GM23248 (cell line): ENCODE data around the gene TTC39B. TPM values are rescaled to one million over a fixed set of nuclear protein-coding genes. Genes with fewer than 3 reads are reported as not detected.

Source experiments
- DNase-seq: peaks from one replicate; pipeline ENCODE4 v3.0.0-alpha.2; 2015
- H2AFZ ChIP-seq: fragments of 200-600 bp; sonication (generic); 2 replicates; pipeline ENCODE4 v1.6.1; 2016; ENCODE audit warnings: antibody characterized with exemption
- H3F3A ChIP-seq: fragments of 200-600 bp; sonication (generic); 2 replicates; pipeline ENCODE4 v1.6.1; 2016; ENCODE audit warnings: mild to moderate bottlenecking, antibody characterized with exemption, mixed run types; ENCODE audit not compliant: insufficient read depth
- H3K27ac ChIP-seq: fragments of 200-600 bp; sonication (generic); 2 replicates; pipeline ENCODE4 v1.5.1; 2016; ENCODE audit warnings: mild to moderate bottlenecking
- H3K27me3 ChIP-seq: fragments of 200-600 bp; sonication (generic); replicated peaks from 2 replicates; pipeline ENCODE4 v1.6.1; 2016; ENCODE audit warnings: mild to moderate bottlenecking; ENCODE audit not compliant: insufficient read depth
- H3K36me3 ChIP-seq: fragments of 200-600 bp; sonication (generic); 2 replicates; pipeline ENCODE4 v1.6.1; 2016; ENCODE audit warnings: low read depth, mild to moderate bottlenecking
- H3K4me1 ChIP-seq: fragments of 200-600 bp; sonication (generic); 2 replicates; pipeline ENCODE4 v1.6.1; 2016; ENCODE audit warnings: mild to moderate bottlenecking; ENCODE audit not compliant: insufficient read depth
- H3K4me2 ChIP-seq: fragments of 200-600 bp; sonication (generic); one replicate; pipeline ENCODE4 v1.6.1; 2016; ENCODE audit warnings: mild to moderate bottlenecking; ENCODE audit not compliant: unreplicated experiment
- H3K4me3 ChIP-seq: fragments of 200-600 bp; sonication (generic); 2 replicates; pipeline ENCODE4 v1.5.1; 2016; ENCODE audit warnings: mild to moderate bottlenecking
- H3K79me2 ChIP-seq: fragments of 200-600 bp; sonication (generic); 2 replicates; pipeline ENCODE4 v1.6.1; 2016; ENCODE audit warnings: mild to moderate bottlenecking; ENCODE audit not compliant: insufficient read depth
- H3K9ac ChIP-seq: fragments of 200-600 bp; sonication (generic); 2 replicates; pipeline ENCODE4 v1.6.1; 2016; ENCODE audit warnings: mild to moderate bottlenecking
- H3K9me2 ChIP-seq: fragments of 200-600 bp; sonication (generic); 2 replicates; pipeline ENCODE4 v1.6.1; 2016; ENCODE audit warnings: mixed run types, mild to moderate bottlenecking, moderate library complexity; ENCODE audit not compliant: insufficient read depth
- H3K9me3 ChIP-seq: fragments of 200-600 bp; sonication (generic); one replicate; pipeline ENCODE4 v1.6.1; 2017; ENCODE audit warnings: low read depth
- H4K20me1 ChIP-seq: fragments of 200-600 bp; sonication (generic); 2 replicates; pipeline ENCODE4 v1.6.0; 2016; ENCODE audit not compliant: insufficient read depth
- EZH2 ChIP-seq: fragments of 200-600 bp; sonication (generic); IDR thresholded peaks from 2 replicates; pipeline ENCODE4 v1.6.1; 2018; ENCODE audit warnings: antibody characterized with exemption, mild to moderate bottlenecking; ENCODE audit not compliant: insufficient read depth, poor library complexity, severe bottlenecking
- EZH2phosphoT487 ChIP-seq: fragments of 200-600 bp; sonication (generic); IDR thresholded peaks from 2 replicates; pipeline ENCODE4 v1.6.1; 2018; ENCODE audit warnings: antibody characterized with exemption, moderate library complexity, mild to moderate bottlenecking, low read depth; ENCODE audit not compliant: insufficient read depth
- WGBS, 2 experiments: methylation state at CpG; one replicate each; pipeline ENCODE4 v1.1.6; 2015 to 2017; ENCODE audit warnings: low lambda C conversion rate in 2 of 2, low coverage in 1 of 2; ENCODE audit errors: missing lambda C conversion rate in 2 of 2; 5-methylcytosine and 5-hydroxymethylcytosine counted together
- in situ Hi-C: fragments of 300-500 bp; cut with MboI; formaldehyde crosslinking; loops from 2 replicates; pipeline ENCODE4 v1.15.0; 2020
- polyA plus RNA-seq: library from polyadenylated mRNA; unstranded; fragments of >200 nt; fragmentation: Nextera tagmentation; extraction: Ambion mirVana; gene quantifications from 2 replicates; pipeline ENCODE4 v1.2.1, GENCODE V29; 2016
- total RNA-seq: library from RNA; depleted of rRNA; stranded (reverse); fragments of >200 nt; shearing (Covaris generic); gene quantifications from 2 replicates; pipeline ENCODE4 v1.2.3, GENCODE V29; 2014

TTC39B gene
- total and polyA plus RNA-seq, 2 experiments from 2014 or later = 6.3 to 10.9 TPM

DNA sequence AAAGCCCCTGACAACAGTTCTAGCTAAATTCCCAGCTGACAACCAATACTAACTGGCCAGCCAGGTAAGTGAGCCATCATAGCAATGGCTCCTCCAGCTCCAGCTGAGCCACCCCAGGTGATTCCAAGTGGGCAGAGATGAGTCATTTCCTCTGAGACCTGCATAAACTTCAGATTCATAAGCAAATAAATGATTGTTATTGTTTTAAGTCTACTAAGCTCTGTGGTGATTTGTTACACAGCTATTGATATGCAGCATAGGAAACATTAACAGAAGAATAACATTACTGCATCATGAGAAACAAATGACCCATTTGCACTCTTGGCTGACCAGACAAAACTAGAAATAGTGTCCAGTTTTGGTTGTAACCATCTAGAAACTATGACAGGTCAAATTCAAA lies 60.3 kb downstream of the TTC39B start:
- no peak overlapping the region for H3K4me3 ChIP-seq
- no peak overlapping the region for H2AFZ ChIP-seq
- no peaks in the 10 kb centered on the region for H3K36me3 ChIP-seq
- 0 out of 2 replicates have a peak, but pooled peaks cover 17% of the 10 kb centered on the region for H3K79me2 ChIP-seq
- no peak overlapping the region for H3K9ac ChIP-seq
- no peaks in the 10 kb centered on the region for H4K20me1 ChIP-seq
- no peaks in the 10 kb centered on the region for H3K9me3 ChIP-seq
- H3K9me2 ChIP-seq = no peaks in the 10 kb centered on the region
- no peaks in the 10 kb centered on the region for H3K27me3 ChIP-seq
- peaks cover 54% of the 10 kb centered on the region for H3K4me1 ChIP-seq
- DNase-seq = no peak
- TF ChIP-seq EZH2phosphoT487 (no peak), EZH2 (no peak)
- H3F3A ChIP-seq = peaks cover 28% of the 10 kb centered on the region
- H3K4me2 ChIP-seq = no peak overlapping the region
- H3K27ac ChIP-seq = no peak overlapping the region
- in situ Hi-C loops = no loop called here

DNA sequence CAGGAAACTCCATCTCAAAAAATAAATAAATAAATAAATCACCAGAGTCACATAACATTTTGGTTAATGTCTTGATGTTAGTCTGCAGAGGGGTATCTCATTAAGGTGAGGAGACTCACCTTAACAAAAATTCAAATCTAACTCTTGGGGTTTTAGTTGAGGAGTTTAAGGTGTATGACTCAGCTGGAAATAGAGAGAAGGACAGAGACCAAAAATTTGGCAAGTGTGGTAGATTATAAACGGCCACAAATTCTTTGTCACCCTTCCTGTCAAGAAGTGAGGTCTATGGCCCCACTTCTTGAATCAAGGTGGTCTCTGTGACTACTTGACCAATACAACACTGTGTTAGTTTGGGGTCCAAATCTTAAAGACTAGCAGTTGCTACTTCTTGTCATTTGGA lies 60.8 kb downstream of the TTC39B start:
- no peak overlapping the region for H3K27ac ChIP-seq
- 0 out of 2 replicates have a peak, but pooled peaks cover 19% of the 10 kb centered on the region for H3K79me2 ChIP-seq
- H3K27me3 ChIP-seq = no peaks in the 10 kb centered on the region
- no peak for DNase-seq
- H3K4me3 ChIP-seq = no peak overlapping the region
- 13 to 23% methylated on average over 1 of the region's 1 CpG for WGBS, 2 experiments
- peaks cover 54% of the 10 kb centered on the region for H3K4me1 ChIP-seq
- no peak overlapping the region for H2AFZ ChIP-seq
- peaks cover 28% of the 10 kb centered on the region for H3F3A ChIP-seq
- no peaks in the 10 kb centered on the region for H4K20me1 ChIP-seq
- no peaks in the 10 kb centered on the region for H3K9me2 ChIP-seq
- no peak overlapping the region for H3K4me2 ChIP-seq
- no peak overlapping the region for H3K9ac ChIP-seq
- H3K36me3 ChIP-seq = no peaks in the 10 kb centered on the region
- H3K9me3 ChIP-seq = no peaks in the 10 kb centered on the region
- no peak for TF ChIP-seq EZH2phosphoT487
- TF ChIP-seq EZH2 = no peak
- in situ Hi-C loops = no loop called here

DNA sequence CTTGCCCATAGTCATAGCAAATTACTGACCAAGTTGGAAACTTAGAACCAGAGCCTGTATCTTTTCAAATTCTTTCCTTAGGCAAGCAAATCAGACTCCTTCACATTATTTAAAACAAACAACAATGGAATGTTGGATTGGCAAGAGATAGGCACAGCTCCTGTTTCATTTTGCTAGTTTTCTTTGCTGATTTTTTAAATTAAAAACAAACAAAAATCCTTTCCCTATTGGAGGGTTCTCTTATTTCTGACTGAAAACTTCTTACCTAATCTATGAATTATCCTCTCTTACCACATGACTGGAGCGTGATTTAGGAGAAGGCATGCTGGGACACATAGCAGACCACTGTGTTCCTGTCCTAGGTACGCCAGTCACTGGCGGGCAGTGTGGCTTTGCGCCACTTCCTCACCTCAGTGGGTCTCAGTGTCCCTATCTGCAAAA lies 63.0 kb downstream of the TTC39B start:
- Histone ChIP-seq H3K36me3 (no peaks in the 10 kb centered on the region), H3K27ac (peak overlapping the region; percentile 35), H3K4me3 (no peak overlapping the region), H3F3A (peaks cover 25% of the 10 kb centered on the region), H3K9me3 (no peaks in the 10 kb centered on the region), H3K4me1 (peaks cover 45% of the 10 kb centered on the region), H3K79me2 (0 out of 2 replicates have a peak, but pooled peaks cover 14% of the 10 kb centered on the region), H3K4me2 (peak overlapping the region; percentile 37), H3K9ac (no peak overlapping the region), H2AFZ (no peak overlapping the region), H3K27me3 (no peaks in the 10 kb centered on the region), H4K20me1 (no peaks in the 10 kb centered on the region), H3K9me2 (no peaks in the 10 kb centered on the region)
- TF ChIP-seq EZH2phosphoT487 (no peak), EZH2 (no peak)
- WGBS, 2 experiments = 59 to 61% methylated on average over 4 of the region's 4 CpGs
- DNase-seq = peak; percentile 39
- in situ Hi-C loops = no loop called here

DNA sequence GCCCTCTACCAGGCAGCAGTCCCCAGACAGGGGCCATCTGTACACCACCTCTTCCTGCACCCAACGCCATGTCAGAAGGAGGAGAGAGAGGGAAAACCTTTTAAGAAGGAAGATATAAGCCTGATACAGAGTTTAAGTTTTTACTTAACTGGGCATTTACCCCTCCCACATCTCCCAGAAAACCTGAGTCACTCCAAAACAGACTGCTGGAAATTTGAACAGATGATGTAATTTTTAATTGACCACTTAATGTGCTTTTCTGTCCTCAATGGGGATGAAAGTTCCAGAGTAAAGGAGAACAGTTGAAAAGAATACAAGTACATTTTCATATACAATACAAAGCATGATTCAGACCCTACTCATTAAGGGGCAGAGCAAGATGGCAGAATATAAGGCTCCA lies 63.9 kb downstream of the TTC39B start:
- Histone ChIP-seq H3K4me3 (no peak overlapping the region), H2AFZ (peak overlapping the region; percentile 64), H3K9me2 (no peaks in the 10 kb centered on the region), H3K27ac (peak overlapping the region; percentile 35), H3K27me3 (no peaks in the 10 kb centered on the region), H3K4me1 (peaks cover 36% of the 10 kb centered on the region), H3K4me2 (peak overlapping the region; percentile 37), H4K20me1 (no peaks in the 10 kb centered on the region), H3K36me3 (no peaks in the 10 kb centered on the region), H3F3A (peaks cover 16% of the 10 kb centered on the region), H3K9ac (no peak overlapping the region; the same call in 1 of the 2 replicates), H3K9me3 (no peaks in the 10 kb centered on the region), H3K79me2 (peaks cover 13% of the 10 kb centered on the region; the same call in 1 of the 2 replicates)
- WGBS, 2 experiments = 0 to 13% methylated on average over 1 of the region's 1 CpG
- peak; percentile 70 for DNase-seq
- TF ChIP-seq EZH2 (no peak), EZH2phosphoT487 (no peak)
- in situ Hi-C loops = no loop called here

DNA sequence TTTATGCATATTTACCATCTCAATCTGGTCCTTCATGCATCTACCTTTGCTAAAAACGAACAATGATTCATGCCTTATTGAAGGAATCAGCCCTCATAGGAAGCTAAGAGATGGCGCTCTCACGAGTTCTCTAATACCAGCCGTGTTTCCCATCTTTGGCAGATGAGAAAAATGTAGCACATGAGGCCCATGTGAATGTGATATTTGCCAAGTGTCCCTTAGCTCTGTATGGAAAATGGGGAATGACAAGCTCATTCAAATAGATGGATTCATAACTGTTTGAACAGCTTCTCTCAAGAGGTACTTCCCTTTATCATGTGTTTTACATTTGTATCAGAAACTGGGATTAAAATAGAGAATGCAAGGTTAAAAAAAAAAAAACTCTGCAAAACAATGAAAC lies 66.1 kb downstream of the TTC39B start:
- Histone ChIP-seq H3K4me2 (no peak overlapping the region), H3F3A (peaks cover 15% of the 10 kb centered on the region; the same call in 1 of the 2 replicates), H3K4me3 (no peak overlapping the region), H3K9me2 (no peaks in the 10 kb centered on the region), H3K27me3 (no peaks in the 10 kb centered on the region), H3K9ac (no peak overlapping the region), H2AFZ (no peak overlapping the region), H4K20me1 (no peaks in the 10 kb centered on the region), H3K9me3 (no peaks in the 10 kb centered on the region), H3K4me1 (peaks cover 27% of the 10 kb centered on the region), H3K79me2 (peaks cover 30% of the 10 kb centered on the region), H3K36me3 (no peaks in the 10 kb centered on the region), H3K27ac (no peak overlapping the region)
- in situ Hi-C loops = no loop called here
- DNase-seq = no peak
- TF ChIP-seq EZH2 = no peak
- no peak for TF ChIP-seq EZH2phosphoT487
- WGBS, 2 experiments = 41 to 42% methylated on average over 4 of the region's 4 CpGs
